Measurements from ENCODE around the gene BMS1. TPM values are rescaled to one million over a fixed set of nuclear protein-coding genes. Genes with fewer than 3 reads are reported as not detected.
"Not testable (repeated sequence)": the region's sequence is repeated elsewhere in the genome, so short reads cannot be mapped to it uniquely, and the experiment has no call there.

Gene BMS1
- total and polyA plus RNA-seq, 10 of the 15 experiments (the other 5 are each of a cell fraction or from before 2014, with no cell fraction given) = 7.6 to 33.6 (median 21.0) TPM

DNA sequence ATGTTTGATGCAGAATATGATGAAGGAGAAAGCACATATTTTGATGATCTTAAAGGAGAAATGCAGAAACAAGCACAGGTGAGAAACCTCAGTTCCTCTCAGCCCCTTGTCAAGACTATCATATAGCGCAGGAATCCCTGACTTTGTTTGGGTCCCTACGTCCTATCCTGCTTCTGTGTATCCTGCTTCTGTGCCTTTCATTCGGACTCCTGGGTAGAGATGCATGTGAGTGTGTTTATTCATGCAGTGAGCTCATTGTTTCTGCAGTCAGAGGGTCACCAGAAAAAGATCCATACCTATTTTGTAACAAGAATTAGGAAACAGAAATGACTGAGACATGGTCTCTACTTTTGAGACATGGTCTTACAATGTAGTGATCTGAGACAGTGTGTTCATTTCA lies 34.8 kb downstream of the BMS1 start:
- CTCF ChIA-PET; in situ Hi-C loops (cut with MboI); H2AFZ ChIP-seq (ENCODE audit: control insufficient read depth, low read depth, low read length); H3K9ac ChIP-seq (ENCODE audit: control insufficient read depth, insufficient read depth, low read length); H3K4me1 ChIP-seq (ENCODE audit: control insufficient read depth, insufficient read depth, low read length); DNase-seq (ENCODE audit: low read depth, low spot score); POLR2A ChIA-PET; H3K27ac ChIP-seq (ENCODE audit: control insufficient read depth, insufficient read depth); H3K79me2 ChIP-seq (ENCODE audit: control insufficient read depth, insufficient read depth, low read length); BruUV-seq (replicated peaks); ATAC-seq; H3K27me3 ChIP-seq (replicated peaks in 1 of 2; ENCODE audit: control insufficient read depth in 2 of 2, insufficient read depth in 2 of 2, low read length in 1 of 2); H3K9me3 ChIP-seq (replicated peaks; ENCODE audit: control insufficient read depth, insufficient read depth, low read length); H4K20me1 ChIP-seq (ENCODE audit: control insufficient read depth, insufficient read depth); H3K4me3 ChIP-seq; RAD21 ChIA-PET (ENCODE audit: unreplicated experiment); H3K4me2 ChIP-seq (ENCODE audit: control insufficient read depth, insufficient read depth); intact Hi-C loops (cut with micrococcal nuclease; ENCODE audit: unreplicated experiment); SMC1A ChIA-PET (ENCODE audit: uncharacterized antibody, unreplicated experiment); H3K36me3 ChIP-seq (ENCODE audit: control insufficient read depth in 2 of 2, insufficient read depth in 2 of 2, low read length in 1 of 2); FAIRE-seq: not testable (repeated sequence)
- WGBS (ENCODE audit: insufficient coverage, insufficient replicate concordance, low lambda C conversion rate, missing lambda C conversion rate) = 96% methylated on average over 3 of the region's 3 CpGs

DNA sequence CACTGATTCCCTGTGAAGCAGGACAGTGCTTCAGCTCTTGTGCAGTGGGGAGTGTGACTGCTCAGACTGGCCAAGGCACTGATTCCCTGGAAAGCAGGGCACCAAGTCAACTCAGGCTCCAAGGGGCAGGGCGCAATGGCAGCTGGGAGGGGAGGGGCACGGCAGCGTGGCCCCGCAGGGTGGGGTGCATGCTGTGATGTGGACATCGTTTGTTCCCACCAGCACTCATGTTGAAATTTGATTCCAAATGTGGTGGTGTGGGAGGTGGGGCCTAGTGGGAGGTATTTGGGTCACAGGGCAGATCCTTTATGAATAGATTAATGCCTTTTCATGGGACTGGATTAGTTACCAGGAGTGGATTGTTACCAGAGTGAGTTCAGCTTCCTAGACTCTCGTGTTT lies 44.2 kb downstream of the BMS1 start:
- POLR2A ChIA-PET; BruUV-seq (replicated peaks); H3K27me3 ChIP-seq (replicated peaks in 1 of 2; ENCODE audit: control insufficient read depth in 2 of 2, insufficient read depth in 2 of 2, low read length in 1 of 2); H3K36me3 ChIP-seq (ENCODE audit: control insufficient read depth in 2 of 2, insufficient read depth in 2 of 2, low read length in 1 of 2); intact Hi-C loops (cut with micrococcal nuclease; ENCODE audit: unreplicated experiment); DNase-seq (ENCODE audit: low read depth, low spot score); in situ Hi-C loops (cut with MboI); ATAC-seq; H3K4me3 ChIP-seq; RAD21 ChIA-PET (ENCODE audit: unreplicated experiment); H3K79me2 ChIP-seq (ENCODE audit: control insufficient read depth, insufficient read depth, low read length); SMC1A ChIA-PET (ENCODE audit: uncharacterized antibody, unreplicated experiment); H3K27ac ChIP-seq (ENCODE audit: control insufficient read depth, insufficient read depth); H3K4me2 ChIP-seq (ENCODE audit: control insufficient read depth, insufficient read depth); H2AFZ ChIP-seq (ENCODE audit: control insufficient read depth, low read depth, low read length); H3K9me3 ChIP-seq (replicated peaks; ENCODE audit: control insufficient read depth, insufficient read depth, low read length); H4K20me1 ChIP-seq (ENCODE audit: control insufficient read depth, insufficient read depth); H3K4me1 ChIP-seq (ENCODE audit: control insufficient read depth, insufficient read depth, low read length); FAIRE-seq; CTCF ChIA-PET; H3K9ac ChIP-seq (ENCODE audit: control insufficient read depth, insufficient read depth, low read length): not testable (repeated sequence)
- 98% methylated on average over 6 of the region's 6 CpGs for WGBS (ENCODE audit: insufficient coverage, insufficient replicate concordance, low lambda C conversion rate, missing lambda C conversion rate)

DNA sequence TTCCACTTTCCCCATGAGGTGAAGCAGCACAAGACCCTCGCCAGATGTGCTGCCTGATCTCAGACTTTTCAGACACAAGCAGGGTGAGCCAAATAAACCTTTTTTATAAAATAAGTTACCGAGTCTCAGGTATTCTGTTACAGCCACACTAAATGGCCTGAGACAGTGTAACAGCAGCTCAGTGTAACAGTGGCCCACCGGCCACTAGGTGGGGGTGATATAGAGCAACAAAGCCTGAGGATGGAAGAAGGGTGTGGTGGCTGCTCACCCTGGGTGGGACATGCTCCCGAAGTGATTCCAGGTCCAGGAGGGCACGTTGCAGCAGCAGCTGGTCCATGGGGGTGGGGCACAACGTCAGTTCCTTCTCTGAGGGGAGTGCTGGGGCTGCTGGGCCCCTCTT lies 44.6 kb downstream of the BMS1 start:
- WGBS (ENCODE audit: insufficient coverage, insufficient replicate concordance, low lambda C conversion rate, missing lambda C conversion rate) = 100% methylated on average over 6 of the region's 6 CpGs
- H3K79me2 ChIP-seq (ENCODE audit: control insufficient read depth, insufficient read depth, low read length) = no peaks in the 10 kb centered on the region
- H3K9ac ChIP-seq (ENCODE audit: control insufficient read depth, insufficient read depth, low read length) = no peak overlapping the region
- RAD21 ChIA-PET (ENCODE audit: unreplicated experiment) = no interaction called here
- no peak overlapping the region for H3K4me2 ChIP-seq (ENCODE audit: control insufficient read depth, insufficient read depth)
- CTCF ChIA-PET = no interaction called here
- H3K4me1 ChIP-seq (ENCODE audit: control insufficient read depth, insufficient read depth, low read length) = no peaks in the 10 kb centered on the region
- no peaks in the 10 kb centered on the region for H4K20me1 ChIP-seq (ENCODE audit: control insufficient read depth, insufficient read depth)
- SMC1A ChIA-PET (ENCODE audit: uncharacterized antibody, unreplicated experiment) = no interaction called here
- intact Hi-C loops (cut with micrococcal nuclease; ENCODE audit: unreplicated experiment) = no loop called here
- no peaks in the 10 kb centered on the region; the same call in 2 of the 3 replicates for H3K9me3 ChIP-seq (replicated peaks; ENCODE audit: control insufficient read depth, insufficient read depth, low read length)
- in situ Hi-C loops (cut with MboI) = no loop called here
- BruUV-seq (replicated peaks) = no TSS peak
- ATAC-seq (no peak), FAIRE-seq (no peak), DNase-seq (ENCODE audit: low read depth, low spot score) (no peak)
- H2AFZ ChIP-seq (ENCODE audit: control insufficient read depth, low read depth, low read length) = no peak overlapping the region
- H3K4me3 ChIP-seq = no peak overlapping the region
- POLR2A ChIA-PET = no interaction called here
- peaks cover 7 to 8% of the 10 kb centered on the region in 2 experiments; a peak in 3 of 4 replicates for H3K36me3 ChIP-seq (ENCODE audit: control insufficient read depth in 2 of 2, insufficient read depth in 2 of 2, low read length in 1 of 2)
- no peaks in the 10 kb centered on the region for H3K27me3 ChIP-seq (replicated peaks in 1 of 2; ENCODE audit: control insufficient read depth in 2 of 2, insufficient read depth in 2 of 2, low read length in 1 of 2)
- no peak overlapping the region for H3K27ac ChIP-seq (ENCODE audit: control insufficient read depth, insufficient read depth)
- TF ChIP-seq SMC3 (IDR thresholded peaks at IDR 0.05; ENCODE audit: borderline replicate concordance, low read length) = no peak
- no peak for TF ChIP-seq NFXL1 (IDR thresholded peaks at IDR 0.05; ENCODE audit: borderline replicate concordance)
- no peak for TF ChIP-seq SMAD1 (IDR thresholded peaks at IDR 0.05; ENCODE audit: low read depth, partially characterized antibody)
- TF ChIP-seq ZBED1 (IDR thresholded peaks at IDR 0.05; ENCODE audit: borderline replicate concordance) = no peak
- TF ChIP-seq, protein P1, sequence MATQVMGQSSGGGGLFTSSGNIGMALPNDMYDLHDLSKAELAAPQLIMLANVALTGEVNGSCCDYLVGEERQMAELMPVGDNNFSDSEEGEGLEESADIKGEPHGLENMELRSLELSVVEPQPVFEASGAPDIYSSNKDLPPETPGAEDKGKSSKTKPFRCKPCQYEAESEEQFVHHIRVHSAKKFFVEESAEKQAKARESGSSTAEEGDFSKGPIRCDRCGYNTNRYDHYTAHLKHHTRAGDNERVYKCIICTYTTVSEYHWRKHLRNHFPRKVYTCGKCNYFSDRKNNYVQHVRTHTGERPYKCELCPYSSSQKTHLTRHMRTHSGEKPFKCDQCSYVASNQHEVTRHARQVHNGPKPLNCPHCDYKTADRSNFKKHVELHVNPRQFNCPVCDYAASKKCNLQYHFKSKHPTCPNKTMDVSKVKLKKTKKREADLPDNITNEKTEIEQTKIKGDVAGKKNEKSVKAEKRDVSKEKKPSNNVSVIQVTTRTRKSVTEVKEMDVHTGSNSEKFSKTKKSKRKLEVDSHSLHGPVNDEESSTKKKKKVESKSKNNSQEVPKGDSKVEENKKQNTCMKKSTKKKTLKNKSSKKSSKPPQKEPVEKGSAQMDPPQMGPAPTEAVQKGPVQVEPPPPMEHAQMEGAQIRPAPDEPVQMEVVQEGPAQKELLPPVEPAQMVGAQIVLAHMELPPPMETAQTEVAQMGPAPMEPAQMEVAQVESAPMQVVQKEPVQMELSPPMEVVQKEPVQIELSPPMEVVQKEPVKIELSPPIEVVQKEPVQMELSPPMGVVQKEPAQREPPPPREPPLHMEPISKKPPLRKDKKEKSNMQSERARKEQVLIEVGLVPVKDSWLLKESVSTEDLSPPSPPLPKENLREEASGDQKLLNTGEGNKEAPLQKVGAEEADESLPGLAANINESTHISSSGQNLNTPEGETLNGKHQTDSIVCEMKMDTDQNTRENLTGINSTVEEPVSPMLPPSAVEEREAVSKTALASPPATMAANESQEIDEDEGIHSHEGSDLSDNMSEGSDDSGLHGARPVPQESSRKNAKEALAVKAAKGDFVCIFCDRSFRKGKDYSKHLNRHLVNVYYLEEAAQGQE (IDR thresholded peaks at IDR 0.05; ENCODE audit: low read depth, low read length) = no peak
- TF ChIP-seq, protein P2, sequence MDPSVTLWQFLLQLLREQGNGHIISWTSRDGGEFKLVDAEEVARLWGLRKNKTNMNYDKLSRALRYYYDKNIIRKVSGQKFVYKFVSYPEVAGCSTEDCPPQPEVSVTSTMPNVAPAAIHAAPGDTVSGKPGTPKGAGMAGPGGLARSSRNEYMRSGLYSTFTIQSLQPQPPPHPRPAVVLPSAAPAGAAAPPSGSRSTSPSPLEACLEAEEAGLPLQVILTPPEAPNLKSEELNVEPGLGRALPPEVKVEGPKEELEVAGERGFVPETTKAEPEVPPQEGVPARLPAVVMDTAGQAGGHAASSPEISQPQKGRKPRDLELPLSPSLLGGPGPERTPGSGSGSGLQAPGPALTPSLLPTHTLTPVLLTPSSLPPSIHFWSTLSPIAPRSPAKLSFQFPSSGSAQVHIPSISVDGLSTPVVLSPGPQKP (IDR thresholded peaks at IDR 0.05; ENCODE audit: low read depth, low read length) = no peak
- no peak for TF ChIP-seq TBL1XR1 (IDR thresholded peaks at IDR 0.05; ENCODE audit: low read depth, low read length)
